Esophagus squamous epithelium (tissue), 4 donors: ENCODE results near the gene TCF4.

ENCODE experiments used
- CTCF ChIP-seq, 6 experiments: fragments of 450-650 bp in 4 of 6; fragments of 200-600 bp in 2 of 6; sonication (generic) in 2 of 6; IDR thresholded peaks; one replicate each; pipeline ENCODE4 v1.5.1; 2016 to 2019; ENCODE audit warnings: antibody characterized with exemption in 6 of 6, mild to moderate bottlenecking in 4 of 6, moderate library complexity in 4 of 6
- POLR2A ChIP-seq, 4 donors: fragments of 450-650 bp; IDR thresholded peaks; one replicate each; pipeline ENCODE4 v1.6.1; 2017; ENCODE audit warnings: antibody characterized with exemption in 4 of 4, mild to moderate bottlenecking in 4 of 4, moderate library complexity in 3 of 4

DNA sequence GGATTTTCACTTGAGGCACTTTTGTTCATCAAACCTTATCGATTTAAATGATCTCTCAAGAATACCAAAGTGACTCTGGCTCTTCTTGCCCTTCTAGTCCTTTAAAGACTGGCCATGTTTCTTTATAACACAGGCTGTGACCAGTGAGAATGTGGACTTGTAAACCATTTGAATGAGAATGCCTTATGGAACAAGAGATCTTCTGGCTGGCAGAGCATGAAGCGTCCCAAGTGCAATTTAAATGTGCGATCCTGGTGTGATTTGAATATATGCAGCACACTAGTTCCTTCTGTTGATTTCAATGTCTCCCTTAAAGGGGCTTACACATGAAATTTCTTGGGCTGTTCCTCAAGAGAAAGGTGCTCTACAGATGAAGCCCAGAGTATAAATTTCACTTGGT lies 366.4 kb downstream of the TCF4 start:
- no peak for TF ChIP-seq CTCF (IDR thresholded peaks at IDR 0.05)
- TF ChIP-seq POLR2A (IDR thresholded peaks at IDR 0.05): no peak
